Chondrocyte (in vitro differentiated cells): ENCODE measurements around the gene TMEM201. TPM values are rescaled to one million over a fixed set of nuclear protein-coding genes. Genes with fewer than 3 reads are reported as not detected.

Experiments
- DNase-seq: peaks from one replicate; pipeline ENCODE4 v3.0.0; 2021; ENCODE audit warnings: mixed read lengths, low spot score
- H3K27ac Mint-ChIP-seq: one replicate; pipeline ENCODE4 v1.8.0; 2021; ENCODE audit warnings: mild to moderate bottlenecking, moderate library complexity, mixed read lengths; ENCODE audit not compliant: unreplicated experiment
- H3K27me3 Mint-ChIP-seq: 2 replicates; pipeline ENCODE4 v1.8.0; 2021; ENCODE audit warnings: low read depth, mixed read lengths
- H3K36me3 Mint-ChIP-seq: 2 replicates; pipeline ENCODE4 v1.8.0; 2021; ENCODE audit warnings: low read depth, mixed read lengths
- H3K4me1 Mint-ChIP-seq: 2 replicates; pipeline ENCODE4 v1.8.0; 2021; ENCODE audit warnings: low read depth, mild to moderate bottlenecking, mixed read lengths
- H3K4me3 Mint-ChIP-seq: one replicate; pipeline ENCODE4 v1.8.0; 2021; ENCODE audit warnings: mild to moderate bottlenecking, moderate library complexity, mixed read lengths; ENCODE audit not compliant: unreplicated experiment
- H3K9me3 Mint-ChIP-seq: 2 replicates; pipeline ENCODE4 v1.8.0; 2021; ENCODE audit warnings: low read depth, mixed read lengths
- CTCF ChIP-seq: fragments of 200-600 bp; sonication (generic); IDR thresholded peaks from 2 replicates; pipeline ENCODE4 v1.5.0; 2021; ENCODE audit warnings: antibody characterized with exemption, mild to moderate bottlenecking, moderate library complexity
- total RNA-seq: library from RNA; stranded (reverse); gene quantifications from 3 replicates; pipeline ENCODE4 v1.2.1, GENCODE V29; 2021

The TMEM201 gene
- total RNA-seq, 1 donor from 2014 or later = 10.6 TPM

- Mint-ChIP-seq H3K4me3 (no peak overlapping the region), H3K36me3 (no peaks in the 10 kb centered on the region), H3K4me1 (peaks cover 25% of the 10 kb centered on the region), H3K9me3 (no peaks in the 10 kb centered on the region), H3K27me3 (no peaks in the 10 kb centered on the region), H3K27ac (no peak overlapping the region)
- no peak for TF ChIP-seq CTCF
- no peak for DNase-seq
These were observed 2.4 kb downstream of the TMEM201 start for GRCh38 chr1:9590945-9591668.

GRCh38 chr1:9591669-9592509 lies 3.2 kb downstream of the TMEM201 start:
- no peaks in the 10 kb centered on the region for H3K27me3 Mint-ChIP-seq
- H3K27ac Mint-ChIP-seq = no peak overlapping the region
- no peak for DNase-seq
- H3K4me3 Mint-ChIP-seq = no peak overlapping the region
- no peak for TF ChIP-seq CTCF
- no peaks in the 10 kb centered on the region for H3K9me3 Mint-ChIP-seq
- peaks cover 25% of the 10 kb centered on the region for H3K4me1 Mint-ChIP-seq
- no peaks in the 10 kb centered on the region for H3K36me3 Mint-ChIP-seq

GRCh38 chr1:9592510-9593075 lies 3.9 kb downstream of the TMEM201 start:
- Mint-ChIP-seq H3K4me3 (no peak overlapping the region), H3K27ac (no peak overlapping the region), H3K4me1 (peaks cover 25% of the 10 kb centered on the region), H3K27me3 (no peaks in the 10 kb centered on the region), H3K9me3 (no peaks in the 10 kb centered on the region), H3K36me3 (no peaks in the 10 kb centered on the region)
- TF ChIP-seq CTCF = no peak
- DNase-seq = no peak

GRCh38 chr1:9593147-9593491 lies 4.4 kb downstream of the TMEM201 start:
- TF ChIP-seq CTCF = no peak
- Mint-ChIP-seq H3K27ac (no peak overlapping the region), H3K9me3 (no peaks in the 10 kb centered on the region), H3K36me3 (no peaks in the 10 kb centered on the region), H3K4me1 (peaks cover 24% of the 10 kb centered on the region), H3K4me3 (no peak overlapping the region), H3K27me3 (no peaks in the 10 kb centered on the region)
- DNase-seq = no peak
